ENCODE measurements around the gene CENPT.
A peak's percentile ranks its signal among the peaks of the same experiment; 100 is the strongest.

Gene CENPT

GRCh38 chr16:67804853-67805542 is 42.5 kb downstream of the CENPT start:
- no peak for DNase-seq (ENCODE audit: low read depth in 2 of 2)
- peak overlapping the region; percentile 96 to 97 for H3K4me3 ChIP-seq (replicated peaks in 1 of 2; ENCODE audit: low read depth in 2 of 2, low read length in 2 of 2)
- TF ChIP-seq, protein P1, sequence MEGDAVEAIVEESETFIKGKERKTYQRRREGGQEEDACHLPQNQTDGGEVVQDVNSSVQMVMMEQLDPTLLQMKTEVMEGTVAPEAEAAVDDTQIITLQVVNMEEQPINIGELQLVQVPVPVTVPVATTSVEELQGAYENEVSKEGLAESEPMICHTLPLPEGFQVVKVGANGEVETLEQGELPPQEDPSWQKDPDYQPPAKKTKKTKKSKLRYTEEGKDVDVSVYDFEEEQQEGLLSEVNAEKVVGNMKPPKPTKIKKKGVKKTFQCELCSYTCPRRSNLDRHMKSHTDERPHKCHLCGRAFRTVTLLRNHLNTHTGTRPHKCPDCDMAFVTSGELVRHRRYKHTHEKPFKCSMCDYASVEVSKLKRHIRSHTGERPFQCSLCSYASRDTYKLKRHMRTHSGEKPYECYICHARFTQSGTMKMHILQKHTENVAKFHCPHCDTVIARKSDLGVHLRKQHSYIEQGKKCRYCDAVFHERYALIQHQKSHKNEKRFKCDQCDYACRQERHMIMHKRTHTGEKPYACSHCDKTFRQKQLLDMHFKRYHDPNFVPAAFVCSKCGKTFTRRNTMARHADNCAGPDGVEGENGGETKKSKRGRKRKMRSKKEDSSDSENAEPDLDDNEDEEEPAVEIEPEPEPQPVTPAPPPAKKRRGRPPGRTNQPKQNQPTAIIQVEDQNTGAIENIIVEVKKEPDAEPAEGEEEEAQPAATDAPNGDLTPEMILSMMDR (IDR thresholded peaks at IDR 0.05; ENCODE audit: low read depth, low read length): no peak

DNA sequence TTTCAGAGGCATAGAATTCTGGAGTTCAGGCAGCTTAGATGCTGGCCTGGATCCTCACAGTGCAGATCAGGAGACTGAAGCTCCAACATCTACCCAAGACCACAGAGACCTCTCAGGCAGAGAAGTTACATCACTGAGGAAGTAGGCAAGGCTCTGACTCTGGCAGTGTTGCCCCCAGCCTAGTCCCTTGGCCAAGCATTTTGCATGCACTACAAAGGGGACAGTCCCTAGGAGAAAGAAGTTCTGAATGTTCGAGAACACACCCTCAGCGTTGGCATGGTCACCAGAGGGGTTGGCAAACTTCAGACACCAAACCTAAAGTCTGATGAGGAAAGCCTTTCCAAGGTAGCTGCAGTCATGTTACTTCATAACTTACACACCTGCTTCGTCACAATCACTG is 43.6 kb downstream of the CENPT start:
- TF ChIP-seq, protein P1 (IDR thresholded peaks at IDR 0.05; ENCODE audit: low read depth, low read length): no peak
- H3K4me3 ChIP-seq (replicated peaks in 1 of 2; ENCODE audit: low read depth in 2 of 2, low read length in 2 of 2): no peak overlapping the region
- no peak for DNase-seq (ENCODE audit: low read depth in 2 of 2)

GRCh38 chr16:67801883-67802282 is 45.6 kb downstream of the CENPT start:
- no peak for DNase-seq (ENCODE audit: low read depth in 2 of 2)
- TF ChIP-seq, protein P1 (IDR thresholded peaks at IDR 0.05; ENCODE audit: low read depth, low read length): no peak
- no peak overlapping the region for H3K4me3 ChIP-seq (replicated peaks in 1 of 2; ENCODE audit: low read depth in 2 of 2, low read length in 2 of 2)

- TF ChIP-seq, protein P1 (IDR thresholded peaks at IDR 0.05; ENCODE audit: low read depth, low read length): no peak
- no peak for DNase-seq (ENCODE audit: low read depth in 2 of 2)
- H3K4me3 ChIP-seq (replicated peaks in 1 of 2; ENCODE audit: low read depth in 2 of 2, low read length in 2 of 2): no peak overlapping the region
These were observed 46.3 kb downstream of the CENPT start for GRCh38 chr16:67801241-67801640.

DNA sequence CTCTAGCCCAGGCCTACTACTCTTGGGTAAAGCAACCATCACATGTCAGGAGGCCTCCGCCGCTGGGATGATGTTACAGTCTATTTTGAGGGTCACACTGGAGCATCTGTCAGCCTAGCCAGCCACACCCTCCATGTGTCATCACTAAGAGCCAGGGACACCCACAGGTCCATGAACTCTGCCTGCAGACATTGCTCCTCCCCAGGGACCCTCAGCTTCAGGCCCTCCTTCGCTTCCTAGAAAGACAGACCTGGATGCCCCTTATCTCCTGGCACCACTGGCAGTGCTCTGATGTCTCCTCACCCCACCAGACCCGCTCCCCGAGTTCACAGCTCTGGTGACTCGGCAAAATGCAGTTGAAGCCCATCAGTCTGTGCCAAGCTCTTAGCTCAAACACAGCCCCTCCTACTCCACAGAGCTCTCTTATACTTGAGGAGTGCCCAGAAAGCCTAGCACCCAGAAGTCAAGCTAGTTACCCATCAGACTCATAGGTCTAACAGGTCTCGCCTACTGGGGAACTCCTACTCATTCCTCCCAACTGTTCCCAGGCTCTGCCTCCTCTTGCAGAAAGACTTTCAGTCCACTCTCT is 47.1 kb downstream of the CENPT start:
- TF ChIP-seq, protein P1 (IDR thresholded peaks at IDR 0.05; ENCODE audit: low read depth, low read length): no peak
- DNase-seq (ENCODE audit: low read depth in 2 of 2): peak in 1 of 2 donors; percentile 18
- H3K4me3 ChIP-seq (replicated peaks in 1 of 2; ENCODE audit: low read depth in 2 of 2, low read length in 2 of 2): no peak overlapping the region

DNA sequence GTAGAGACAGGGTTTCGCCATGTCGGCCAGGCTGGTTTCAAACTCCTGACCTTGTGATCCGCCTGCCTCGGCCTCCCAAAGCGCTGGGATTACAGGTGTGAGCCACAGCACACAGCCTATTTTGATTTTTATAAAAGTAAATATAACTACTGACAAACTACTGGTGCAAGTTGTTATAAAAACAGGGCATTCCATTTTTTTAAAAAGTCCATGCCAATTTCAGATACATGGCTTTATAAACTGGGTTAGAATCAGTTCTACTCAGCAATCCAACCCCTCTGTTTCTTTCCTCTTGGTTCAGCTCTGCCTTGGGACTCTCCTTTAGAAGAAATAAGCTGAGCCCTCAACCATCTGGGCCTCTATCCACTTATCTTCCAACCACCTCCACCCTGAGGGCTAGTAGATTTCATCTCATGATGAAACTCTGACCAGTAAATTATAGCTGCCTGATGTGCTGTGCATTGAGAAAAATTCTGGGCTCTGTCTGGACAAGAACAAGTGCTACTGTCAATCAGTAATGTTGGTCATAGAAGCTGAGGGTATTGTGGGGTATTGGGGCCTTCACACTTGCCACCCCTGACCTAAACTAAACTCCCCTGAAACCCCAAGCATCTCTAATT is 51.3 kb downstream of the CENPT start:
- no peak for DNase-seq (ENCODE audit: low read depth in 2 of 2)
- TF ChIP-seq, protein P1 (IDR thresholded peaks at IDR 0.05; ENCODE audit: low read depth, low read length): no peak
- H3K4me3 ChIP-seq (replicated peaks in 1 of 2; ENCODE audit: low read depth in 2 of 2, low read length in 2 of 2): no peak overlapping the region
